Hepatocyte (in vitro differentiated cells): ENCODE results near the gene FAM120A. TPM values are rescaled to one million over a fixed set of nuclear protein-coding genes. Genes with fewer than 3 reads are reported as not detected.

ENCODE experiments used
- DNase-seq: peaks from one replicate; pipeline ENCODE4 v3.0.0-alpha.2; 2016; ENCODE audit warnings: low spot score
- H2AFZ ChIP-seq: fragments of 200-600 bp; sonication (generic); 2 replicates; pipeline ENCODE4 v1.6.0; 2016; ENCODE audit warnings: antibody characterized with exemption, mild to moderate bottlenecking
- H3K27ac ChIP-seq: fragments of 200-600 bp; sonication (generic); 2 replicates; pipeline ENCODE4 v1.5.1; 2016; ENCODE audit warnings: mild to moderate bottlenecking
- H3K27me3 ChIP-seq: fragments of 200-600 bp; sonication (generic); 2 replicates; pipeline ENCODE4 v1.6.1; 2016
- H3K36me3 ChIP-seq: fragments of 200-600 bp; sonication (generic); replicated peaks from 2 replicates; pipeline ENCODE4 v1.5.1; 2016; ENCODE audit warnings: low read depth; ENCODE audit not compliant: insufficient read depth
- H3K4me1 ChIP-seq: fragments of 200-600 bp; sonication (generic); 2 replicates; pipeline ENCODE4 v1.5.1; 2016; ENCODE audit warnings: mild to moderate bottlenecking, moderate library complexity; ENCODE audit not compliant: insufficient read depth
- H3K4me2 ChIP-seq: fragments of 200-600 bp; sonication (generic); 2 replicates; pipeline ENCODE4 v1.6.0; 2016
- H3K4me3 ChIP-seq: fragments of 200-600 bp; sonication (generic); 2 replicates; pipeline ENCODE4 v1.5.1; 2016; ENCODE audit warnings: mild to moderate bottlenecking
- H3K79me2 ChIP-seq: fragments of 200-600 bp; sonication (generic); 2 replicates; pipeline ENCODE4 v1.6.0; 2017; ENCODE audit warnings: mild to moderate bottlenecking
- H3K9me2 ChIP-seq: fragments of 200-600 bp; sonication (generic); replicated peaks from 2 replicates; pipeline ENCODE4 v1.6.0; 2017; ENCODE audit warnings: mild to moderate bottlenecking; ENCODE audit not compliant: insufficient read depth
- H3K9me3 ChIP-seq: fragments of 200-600 bp; sonication (generic); 2 replicates; pipeline ENCODE4 v1.5.1; 2016; ENCODE audit warnings: low read depth, mild to moderate bottlenecking
- H4K20me1 ChIP-seq: fragments of 200-600 bp; sonication (generic); 2 replicates; pipeline ENCODE4 v1.6.0; 2016; ENCODE audit warnings: mild to moderate bottlenecking; ENCODE audit not compliant: insufficient read depth, poor library complexity, severe bottlenecking
- EZH2 ChIP-seq: fragments of 200-600 bp; sonication (generic); IDR thresholded peaks from 2 replicates; pipeline ENCODE4 v1.6.1; 2016; ENCODE audit warnings: antibody characterized with exemption, mild to moderate bottlenecking, borderline replicate concordance
- EZH2phosphoT487 ChIP-seq: fragments of 200-600 bp; sonication (generic); IDR thresholded peaks from one replicate; pipeline ENCODE4 v1.6.1; 2018; ENCODE audit warnings: antibody characterized with exemption, mild to moderate bottlenecking, low read depth, moderate library complexity; ENCODE audit not compliant: unreplicated experiment, severe bottlenecking
- WGBS: methylation state at CpG from one replicate; pipeline ENCODE4 v1.1.6; 2016; ENCODE audit warnings: low lambda C conversion rate; ENCODE audit errors: missing lambda C conversion rate; 5-methylcytosine and 5-hydroxymethylcytosine counted together
- polyA plus RNA-seq: library from polyadenylated mRNA; unstranded; fragments of >200 nt; fragmentation: Nextera tagmentation; extraction: Ambion mirVana; gene quantifications from 2 replicates; pipeline ENCODE4 v1.2.1, GENCODE V29; 2016
- total RNA-seq: library from RNA; depleted of rRNA; stranded (reverse); fragments of >200 nt; gene quantifications from 2 replicates; pipeline ENCODE4 v1.2.3, GENCODE V29; 2014
- TF ChIP-seq, protein P1 (sequence below): fragments of 200-600 bp; sonication (generic); IDR thresholded peaks from 2 replicates; pipeline ENCODE4 v1.5.1; 2016; ENCODE audit warnings: antibody characterized with exemption, mild to moderate bottlenecking; ENCODE audit not compliant: poor library complexity

FAM120A gene
- total and polyA plus RNA-seq, 2 experiments from 2014 or later = 16.0 to 49.3 TPM

- no peak for DNase-seq
- WGBS = 90% methylated on average over 13 of the region's 13 CpGs
These were observed 140.0 kb downstream of the FAM120A start for GRCh38 chr9:93591301-93592007.

GRCh38 chr9:93592008-93592642 is 140.6 kb downstream of the FAM120A start:
- no peak for DNase-seq
- H2AFZ ChIP-seq = no peak overlapping the region
- H3K79me2 ChIP-seq = peaks cover 96% of the 10 kb centered on the region
- no peak overlapping the region for H3K4me3 ChIP-seq
- no peak overlapping the region for H3K4me2 ChIP-seq
- no peaks in the 10 kb centered on the region for H3K9me2 ChIP-seq
- H3K36me3 ChIP-seq = no peaks in the 10 kb centered on the region
- peaks cover 70% of the 10 kb centered on the region for H4K20me1 ChIP-seq
- WGBS = 95% methylated on average over 8 of the region's 8 CpGs
- peaks cover 32% of the 10 kb centered on the region for H3K4me1 ChIP-seq
- H3K9me3 ChIP-seq = no peaks in the 10 kb centered on the region
- no peak for TF ChIP-seq EZH2
- TF ChIP-seq EZH2phosphoT487 = no peak
- TF ChIP-seq, protein P1, sequence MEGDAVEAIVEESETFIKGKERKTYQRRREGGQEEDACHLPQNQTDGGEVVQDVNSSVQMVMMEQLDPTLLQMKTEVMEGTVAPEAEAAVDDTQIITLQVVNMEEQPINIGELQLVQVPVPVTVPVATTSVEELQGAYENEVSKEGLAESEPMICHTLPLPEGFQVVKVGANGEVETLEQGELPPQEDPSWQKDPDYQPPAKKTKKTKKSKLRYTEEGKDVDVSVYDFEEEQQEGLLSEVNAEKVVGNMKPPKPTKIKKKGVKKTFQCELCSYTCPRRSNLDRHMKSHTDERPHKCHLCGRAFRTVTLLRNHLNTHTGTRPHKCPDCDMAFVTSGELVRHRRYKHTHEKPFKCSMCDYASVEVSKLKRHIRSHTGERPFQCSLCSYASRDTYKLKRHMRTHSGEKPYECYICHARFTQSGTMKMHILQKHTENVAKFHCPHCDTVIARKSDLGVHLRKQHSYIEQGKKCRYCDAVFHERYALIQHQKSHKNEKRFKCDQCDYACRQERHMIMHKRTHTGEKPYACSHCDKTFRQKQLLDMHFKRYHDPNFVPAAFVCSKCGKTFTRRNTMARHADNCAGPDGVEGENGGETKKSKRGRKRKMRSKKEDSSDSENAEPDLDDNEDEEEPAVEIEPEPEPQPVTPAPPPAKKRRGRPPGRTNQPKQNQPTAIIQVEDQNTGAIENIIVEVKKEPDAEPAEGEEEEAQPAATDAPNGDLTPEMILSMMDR = no peak
- H3K27me3 ChIP-seq = no peaks in the 10 kb centered on the region
- H3K27ac ChIP-seq = no peak overlapping the region

More at GRCh38 chr9:93591301-93592007, 140.0 kb downstream of the FAM120A start:
- H3K9me3 ChIP-seq = no peaks in the 10 kb centered on the region
- no peak overlapping the region for H3K4me3 ChIP-seq
- H3K79me2 ChIP-seq = peaks cover 96% of the 10 kb centered on the region
- no peak overlapping the region for H3K27ac ChIP-seq
- H3K4me2 ChIP-seq = no peak overlapping the region
- peaks cover 32% of the 10 kb centered on the region for H3K4me1 ChIP-seq
- no peak overlapping the region for H2AFZ ChIP-seq
- TF ChIP-seq, protein P1 = no peak
- TF ChIP-seq EZH2 (no peak), EZH2phosphoT487 (no peak)
- H3K36me3 ChIP-seq = no peaks in the 10 kb centered on the region
- H3K27me3 ChIP-seq = no peaks in the 10 kb centered on the region
- no peaks in the 10 kb centered on the region for H3K9me2 ChIP-seq
- H4K20me1 ChIP-seq = peaks cover 77% of the 10 kb centered on the region

DNA sequence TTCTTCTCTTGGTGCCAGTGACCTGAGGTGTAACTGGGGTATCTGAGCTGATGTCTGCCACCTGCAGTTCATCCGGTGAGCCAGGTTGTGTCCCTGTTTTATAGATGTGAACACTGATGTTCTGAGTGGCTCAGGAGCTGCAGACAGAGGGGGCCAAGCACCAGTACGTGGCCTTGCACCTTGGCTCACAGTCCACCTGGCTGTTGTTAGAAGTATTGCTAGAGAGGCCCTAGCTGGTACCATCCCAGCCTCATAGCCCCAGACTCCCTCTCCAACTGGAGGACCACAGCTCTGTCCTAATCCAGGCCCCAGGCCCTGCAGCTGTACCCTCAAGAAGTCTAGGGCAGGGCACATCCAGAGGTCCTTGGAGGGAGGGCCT is 141.1 kb downstream of the FAM120A start:
- H2AFZ ChIP-seq = no peak overlapping the region
- peaks cover 32% of the 10 kb centered on the region for H3K4me1 ChIP-seq
- no peak overlapping the region for H3K4me2 ChIP-seq
- TF ChIP-seq, protein P1 = peak; percentile 16
- TF ChIP-seq EZH2 = no peak
- no peak for TF ChIP-seq EZH2phosphoT487
- no peaks in the 10 kb centered on the region for H3K36me3 ChIP-seq
- H3K27ac ChIP-seq = no peak overlapping the region
- peaks cover 67% of the 10 kb centered on the region for H4K20me1 ChIP-seq
- DNase-seq = no peak
- no peaks in the 10 kb centered on the region for H3K27me3 ChIP-seq
- 61% methylated on average over 2 of the region's 2 CpGs for WGBS
- no peaks in the 10 kb centered on the region for H3K9me2 ChIP-seq
- peaks cover 96% of the 10 kb centered on the region for H3K79me2 ChIP-seq
- H3K9me3 ChIP-seq = no peaks in the 10 kb centered on the region
- no peak overlapping the region for H3K4me3 ChIP-seq
